MM.1S (cell line): ENCODE results near the gene FNDC11.

ENCODE experiments used
- DNase-seq: peaks from one replicate; pipeline ENCODE4 v3.0.0-alpha.2; 2015
- H2AFZ ChIP-seq: fragments of 300-600 bp; sonication (generic); 2 replicates; pipeline ENCODE4 v1.6.0; 2016; ENCODE audit warnings: antibody characterized with exemption, low read length
- H3F3A ChIP-seq: fragments of 300-600 bp; sonication (generic); 2 replicates; pipeline ENCODE4 v1.6.1; 2016; ENCODE audit warnings: mild to moderate bottlenecking, antibody characterized with exemption, low read length, moderate library complexity, mixed read lengths; ENCODE audit not compliant: insufficient read depth
- H3K27ac ChIP-seq: fragments of 300-600 bp; sonication (generic); 2 replicates; pipeline ENCODE4 v1.5.1; 2016; ENCODE audit warnings: mild to moderate bottlenecking, low read length
- H3K27me3 ChIP-seq: fragments of 300-600 bp; sonication (generic); replicated peaks from 2 replicates; pipeline ENCODE4 v1.6.0; 2016; ENCODE audit warnings: low read length; ENCODE audit not compliant: insufficient read depth
- H3K36me3 ChIP-seq: fragments of 300-600 bp; sonication (generic); replicated peaks from 2 replicates; pipeline ENCODE4 v1.6.1; 2016; ENCODE audit warnings: mild to moderate bottlenecking, low read length, mixed read lengths; ENCODE audit not compliant: insufficient read depth
- H3K4me1 ChIP-seq: fragments of 300-600 bp; sonication (generic); 2 replicates; pipeline ENCODE4 v1.6.1; 2016; ENCODE audit warnings: low read length, mixed read lengths
- H3K4me2 ChIP-seq: fragments of 300-600 bp; sonication (generic); 2 replicates; pipeline ENCODE4 v1.6.0; 2016; ENCODE audit warnings: low read depth, low read length
- H3K4me3 ChIP-seq: fragments of 300-600 bp; sonication (generic); 2 replicates; pipeline ENCODE4 v1.5.1; 2016; ENCODE audit warnings: low read length, mixed read lengths
- H3K79me2 ChIP-seq: fragments of 300-600 bp; sonication (generic); 2 replicates; pipeline ENCODE4 v1.6.1; 2016; ENCODE audit warnings: mixed run types, low read length, mixed read lengths
- H3K9ac ChIP-seq: fragments of 300-600 bp; sonication (generic); 2 replicates; pipeline ENCODE4 v1.6.1; 2016; ENCODE audit warnings: low read length, mixed read lengths
- H3K9me2 ChIP-seq: fragments of 300-600 bp; sonication (generic); replicated peaks from 2 replicates; pipeline ENCODE4 v1.6.1; 2016; ENCODE audit warnings: mild to moderate bottlenecking, low read length, mixed read lengths; ENCODE audit not compliant: insufficient read depth
- H3K9me3 ChIP-seq: fragments of 300-600 bp; sonication (generic); replicated peaks from 2 replicates; pipeline ENCODE4 v1.6.1; 2016; ENCODE audit warnings: mild to moderate bottlenecking, low read length, mixed read lengths; ENCODE audit not compliant: insufficient read depth
- H4K20me1 ChIP-seq: fragments of 300-600 bp; sonication (generic); 2 replicates; pipeline ENCODE4 v1.6.1; 2016; ENCODE audit warnings: mild to moderate bottlenecking, low read length, moderate library complexity, mixed read lengths; ENCODE audit not compliant: insufficient read depth
- CTCF ChIP-seq: fragments of 300-600 bp; sonication (generic); IDR thresholded peaks from 2 replicates; pipeline ENCODE4 v1.5.1; 2016; ENCODE audit warnings: antibody characterized with exemption, low read length, mixed read lengths
- EZH2 ChIP-seq: fragments of 300-600 bp; sonication (generic); optimal IDR thresholded peaks from 2 replicates; pipeline ENCODE3; 2017; ENCODE audit warnings: low read depth, mild to moderate bottlenecking, antibody characterized with exemption, low read length, mixed read lengths
- EZH2phosphoT487 ChIP-seq: fragments of 300-600 bp; sonication (generic); IDR thresholded peaks from 2 replicates; pipeline ENCODE4 v1.6.1; 2018; ENCODE audit warnings: antibody characterized with exemption, low read length

The FNDC11 gene

GRCh38 chr20:63548542-63548941 is 5.4 kb upstream of the FNDC11 start:
- H3K9me2 ChIP-seq = no peaks in the 10 kb centered on the region
- H4K20me1 ChIP-seq = no peaks in the 10 kb centered on the region; the same call in 1 of the 2 replicates
- H3K4me2 ChIP-seq = no peak overlapping the region
- H3K9ac ChIP-seq = no peak overlapping the region
- no peaks in the 10 kb centered on the region for H3K9me3 ChIP-seq
- no peak for DNase-seq
- TF ChIP-seq EZH2 = no peak
- TF ChIP-seq EZH2phosphoT487 = no peak
- TF ChIP-seq CTCF = no peak
- no peaks in the 10 kb centered on the region for H3F3A ChIP-seq
- no peak overlapping the region for H2AFZ ChIP-seq
- no peak overlapping the region for H3K27ac ChIP-seq
- H3K27me3 ChIP-seq = peaks cover 96% of the 10 kb centered on the region
- H3K4me3 ChIP-seq = no peak overlapping the region
- H3K79me2 ChIP-seq = no peaks in the 10 kb centered on the region
- no peaks in the 10 kb centered on the region for H3K36me3 ChIP-seq
- no peaks in the 10 kb centered on the region for H3K4me1 ChIP-seq

GRCh38 chr20:63549019-63549418 is 4.9 kb upstream of the FNDC11 start:
- Histone ChIP-seq H3K9me2 (no peaks in the 10 kb centered on the region), H3K4me3 (no peak overlapping the region), H3K9ac (no peak overlapping the region), H3K4me1 (no peaks in the 10 kb centered on the region), H3F3A (no peaks in the 10 kb centered on the region), H3K9me3 (no peaks in the 10 kb centered on the region), H4K20me1 (no peaks in the 10 kb centered on the region; the same call in 1 of the 2 replicates), H3K79me2 (no peaks in the 10 kb centered on the region), H3K27ac (no peak overlapping the region), H3K27me3 (peaks cover 96% of the 10 kb centered on the region), H2AFZ (no peak overlapping the region), H3K4me2 (no peak overlapping the region), H3K36me3 (no peaks in the 10 kb centered on the region)
- TF ChIP-seq EZH2phosphoT487 (no peak), EZH2 (no peak), CTCF (no peak)
- DNase-seq = no peak

GRCh38 chr20:63549679-63550282 is 4.2 kb upstream of the FNDC11 start:
- Histone ChIP-seq H3K9me3 (no peaks in the 10 kb centered on the region), H2AFZ (no peak overlapping the region), H3K36me3 (no peaks in the 10 kb centered on the region), H4K20me1 (no peaks in the 10 kb centered on the region; the same call in 1 of the 2 replicates), H3K9me2 (no peaks in the 10 kb centered on the region), H3K79me2 (no peaks in the 10 kb centered on the region), H3K4me3 (no peak overlapping the region), H3K4me2 (no peak overlapping the region), H3K4me1 (no peaks in the 10 kb centered on the region), H3K27me3 (peaks cover 96% of the 10 kb centered on the region), H3K27ac (no peak overlapping the region), H3K9ac (no peak overlapping the region), H3F3A (no peaks in the 10 kb centered on the region)
- TF ChIP-seq EZH2phosphoT487 = no peak
- TF ChIP-seq CTCF = no peak
- TF ChIP-seq EZH2 = no peak
- DNase-seq = no peak
